Cardiac septum (tissue), 1 donor: ENCODE measurements around the gene TMEM69. TPM values are rescaled to one million over a fixed set of nuclear protein-coding genes. Genes with fewer than 3 reads are reported as not detected.
"Not testable (repeated sequence)": the region's sequence is repeated elsewhere in the genome, so short reads cannot be mapped to it uniquely, and the experiment has no call there.

Experiments used
- DNase-seq: peaks from one replicate; pipeline ENCODE4 v3.0.0-alpha.2; 2020; ENCODE audit warnings: low spot score
- intact Hi-C: fragments of 100-400 bp; cut with DNase I; formaldehyde crosslinking; loops from one replicate; pipeline ENCODE4 v1.14.0; 2022
- total RNA-seq: library from RNA; stranded (reverse); fragmentation: NEBNext Ultra II Directional; extraction: Animal tissue kit (Norgen Biotek cat#: 25700); gene quantifications from one replicate; pipeline ENCODE4 v1.2.1, GENCODE V29; 2021
- donor health status: DM: no; HTN: no; CAD: no.

TMEM69 gene
- total RNA-seq, 1 donor from 2014 or later: 21.0 TPM

GRCh38 chr1:45723248-45723930 is 35.4 kb downstream of the TMEM69 start:
- DNase-seq: no peak
- intact Hi-C loops: no loop called here

GRCh38 chr1:45726007-45726406 is 38.0 kb downstream of the TMEM69 start:
- intact Hi-C loops, DNase-seq: not testable (repeated sequence)

DNA sequence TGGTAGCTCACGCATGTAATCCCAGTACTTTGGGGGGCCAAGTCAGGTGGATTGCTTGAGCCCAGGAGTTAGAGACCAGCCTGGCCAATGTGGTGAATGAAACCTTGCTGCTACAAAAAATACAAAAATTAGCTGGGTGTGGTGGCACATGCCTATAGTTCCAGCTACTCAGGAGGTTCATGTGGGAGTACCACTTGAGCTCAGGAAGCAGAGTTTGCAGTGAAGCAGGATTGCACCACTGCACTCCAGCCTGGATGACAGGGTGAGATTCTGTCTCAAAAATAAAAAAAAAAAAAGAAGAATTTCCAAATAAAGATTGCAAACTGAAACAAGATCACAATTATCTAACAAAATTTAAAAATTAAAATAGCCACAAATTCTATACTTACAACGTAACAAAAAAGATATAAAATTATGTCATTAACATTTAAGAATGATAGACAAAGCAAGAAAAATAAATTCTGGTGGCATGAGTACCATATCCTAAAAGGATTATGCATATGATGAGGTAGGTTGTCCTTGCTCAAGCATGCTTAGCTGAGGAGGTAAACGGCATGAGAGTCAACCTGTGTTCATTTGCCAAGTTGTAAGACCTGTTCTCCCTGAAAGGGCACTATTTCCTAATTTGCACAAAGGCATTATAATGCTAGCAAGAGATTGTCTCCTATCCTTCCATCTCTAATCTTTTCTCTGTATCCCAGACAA is 42.2 kb downstream of the TMEM69 start:
- intact Hi-C loops: no loop called here
- DNase-seq: no peak

GRCh38 chr1:45730780-45731319 is 42.9 kb downstream of the TMEM69 start:
- DNase-seq: no peak
- intact Hi-C loops: no loop called here

DNA sequence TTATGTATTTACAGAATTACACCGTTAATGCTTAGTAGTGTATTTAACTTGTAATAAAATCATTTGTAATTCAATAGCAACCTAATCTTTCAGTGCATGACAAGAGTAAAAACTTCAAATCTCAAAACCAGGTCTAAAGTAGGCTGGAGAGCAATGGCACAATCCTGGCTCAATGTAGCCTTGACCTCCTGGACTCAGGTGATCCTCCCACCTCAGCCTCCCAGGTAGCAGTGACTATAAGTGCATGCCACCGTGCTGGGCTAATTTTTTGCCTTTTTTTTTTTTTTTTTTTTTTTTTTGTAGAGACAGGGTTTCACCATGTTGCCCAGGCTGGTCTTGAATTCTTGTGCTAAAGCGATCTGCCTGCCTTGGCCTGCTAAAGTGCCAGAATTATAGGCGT is 51.2 kb downstream of the TMEM69 start:
- DNase-seq: no peak
- intact Hi-C loops: no loop called here

GRCh38 chr1:45739641-45740156 is 51.7 kb downstream of the TMEM69 start:
- intact Hi-C loops, DNase-seq: not testable (repeated sequence)

Other genes starting within 250 kb of the TMEM69 start
- 1.0 TPM for gene TESK2, start 197.0 kb upstream of the TMEM69 start, total RNA-seq
- 0.38 TPM for gene CCDC163, start 188.1 kb upstream of the TMEM69 start, total RNA-seq
- 8.7 TPM for gene MMACHC, start 187.9 kb upstream of the TMEM69 start, total RNA-seq
- 267 TPM for gene PRDX1, start 166.3 kb upstream of the TMEM69 start, total RNA-seq
- gene AKR1A1, start 137.4 kb upstream of the TMEM69 start, total RNA-seq: 47.3 TPM
- gene NASP, start 104.1 kb upstream of the TMEM69 start, total RNA-seq: 30.1 TPM
- gene CCDC17, start 64.1 kb upstream of the TMEM69 start, total RNA-seq: 1.2 TPM
- gene GPBP1L1, start 1.6 kb upstream of the TMEM69 start, total RNA-seq: 80.6 TPM
- 17.2 TPM for gene IPP, start 62.5 kb downstream of the TMEM69 start, total RNA-seq
- 81.2 TPM for gene MAST2, start 115.4 kb downstream of the TMEM69 start, total RNA-seq